ENCODE data around the gene SARNP.

The SARNP gene

DNA sequence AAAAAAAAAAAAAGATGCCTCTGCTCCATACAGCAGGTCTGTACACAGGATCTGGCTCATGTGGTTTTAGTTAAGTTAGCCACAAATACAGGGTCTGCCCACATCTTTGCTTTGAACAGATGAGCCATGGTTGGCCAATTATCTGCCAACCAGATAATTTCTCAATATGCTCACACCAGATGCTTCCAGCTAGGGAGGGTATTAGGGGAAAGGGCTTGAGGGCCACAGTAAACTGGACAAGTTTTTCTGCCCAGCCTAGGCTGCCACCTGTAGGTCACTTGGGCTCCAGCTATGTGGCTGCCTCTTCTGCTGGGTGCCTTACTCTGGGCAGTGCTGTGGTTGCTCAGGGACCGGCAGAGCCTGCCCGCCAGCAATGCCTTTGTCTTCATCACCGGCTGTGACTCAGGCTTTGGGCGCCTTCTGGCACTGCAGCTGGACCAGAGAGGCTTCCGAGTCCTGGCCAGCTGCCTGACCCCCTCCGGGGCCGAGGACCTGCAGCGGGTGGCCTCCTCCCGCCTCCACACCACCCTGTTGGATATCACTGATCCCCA lies 96.6 kb downstream of the SARNP start:
- DNase-seq (ENCODE audit: low spot score): no peak
- TF ChIP-seq, protein P1, sequence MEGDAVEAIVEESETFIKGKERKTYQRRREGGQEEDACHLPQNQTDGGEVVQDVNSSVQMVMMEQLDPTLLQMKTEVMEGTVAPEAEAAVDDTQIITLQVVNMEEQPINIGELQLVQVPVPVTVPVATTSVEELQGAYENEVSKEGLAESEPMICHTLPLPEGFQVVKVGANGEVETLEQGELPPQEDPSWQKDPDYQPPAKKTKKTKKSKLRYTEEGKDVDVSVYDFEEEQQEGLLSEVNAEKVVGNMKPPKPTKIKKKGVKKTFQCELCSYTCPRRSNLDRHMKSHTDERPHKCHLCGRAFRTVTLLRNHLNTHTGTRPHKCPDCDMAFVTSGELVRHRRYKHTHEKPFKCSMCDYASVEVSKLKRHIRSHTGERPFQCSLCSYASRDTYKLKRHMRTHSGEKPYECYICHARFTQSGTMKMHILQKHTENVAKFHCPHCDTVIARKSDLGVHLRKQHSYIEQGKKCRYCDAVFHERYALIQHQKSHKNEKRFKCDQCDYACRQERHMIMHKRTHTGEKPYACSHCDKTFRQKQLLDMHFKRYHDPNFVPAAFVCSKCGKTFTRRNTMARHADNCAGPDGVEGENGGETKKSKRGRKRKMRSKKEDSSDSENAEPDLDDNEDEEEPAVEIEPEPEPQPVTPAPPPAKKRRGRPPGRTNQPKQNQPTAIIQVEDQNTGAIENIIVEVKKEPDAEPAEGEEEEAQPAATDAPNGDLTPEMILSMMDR (IDR thresholded peaks at IDR 0.05; ENCODE audit: extremely low read depth, missing control alignments): peak; percentile 7

DNA sequence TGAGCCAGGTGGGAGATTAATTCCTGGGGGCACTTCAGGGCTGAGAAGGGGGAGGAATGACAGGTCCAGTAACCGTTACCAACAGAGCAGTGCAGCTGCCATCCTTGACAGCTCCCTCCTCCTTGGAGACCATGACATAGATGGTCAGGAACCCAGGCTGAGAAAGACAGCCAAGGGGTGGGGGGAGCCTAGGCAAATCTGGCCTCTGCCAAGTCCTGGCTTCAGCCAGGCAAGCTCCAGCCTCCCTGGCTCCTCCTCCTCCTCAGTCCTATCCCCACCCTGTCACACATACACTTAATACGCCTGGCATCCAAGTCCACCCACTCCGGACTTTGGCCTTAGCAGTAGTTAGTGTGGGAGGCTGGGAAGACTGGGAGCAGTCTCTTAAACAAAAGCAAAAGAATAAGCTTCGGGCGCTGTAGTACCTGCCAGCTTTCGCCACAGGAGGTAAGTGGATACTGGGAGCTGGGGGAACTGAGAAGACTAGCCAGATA lies 97.4 kb downstream of the SARNP start, which contains the start of gene RDH5:
Gene RDH5, plus strand, starts transcription at position 323 of the 494 bp plus-strand sequence. CDS start 792 bp downstream, outside the sequence.
- TF ChIP-seq, protein P1 (IDR thresholded peaks at IDR 0.05; ENCODE audit: extremely low read depth, missing control alignments): no peak
- DNase-seq (ENCODE audit: low spot score): no peak

DNA sequence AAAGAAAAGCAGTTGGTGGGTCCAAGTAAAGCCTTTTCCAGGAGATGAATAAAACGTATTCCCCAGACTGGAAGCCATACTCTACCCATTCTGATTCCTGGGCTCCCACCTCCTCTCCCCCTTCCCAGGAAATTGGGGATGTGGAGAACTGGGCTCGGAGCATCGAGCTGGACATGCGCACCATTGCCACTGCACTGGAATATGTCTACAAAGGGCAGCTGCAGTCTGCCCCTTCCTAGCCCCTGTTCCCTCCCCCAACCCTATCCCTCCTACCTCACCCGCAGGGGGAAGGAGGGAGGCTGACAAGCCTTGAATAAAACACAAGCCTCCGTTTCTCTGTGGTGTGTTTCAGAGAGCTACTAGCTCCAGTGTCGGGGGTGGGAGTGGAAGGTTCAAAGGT lies 98.2 kb downstream of the SARNP start:
- DNase-seq (ENCODE audit: low spot score): no peak
- TF ChIP-seq, protein P1 (IDR thresholded peaks at IDR 0.05; ENCODE audit: extremely low read depth, missing control alignments): no peak

DNA sequence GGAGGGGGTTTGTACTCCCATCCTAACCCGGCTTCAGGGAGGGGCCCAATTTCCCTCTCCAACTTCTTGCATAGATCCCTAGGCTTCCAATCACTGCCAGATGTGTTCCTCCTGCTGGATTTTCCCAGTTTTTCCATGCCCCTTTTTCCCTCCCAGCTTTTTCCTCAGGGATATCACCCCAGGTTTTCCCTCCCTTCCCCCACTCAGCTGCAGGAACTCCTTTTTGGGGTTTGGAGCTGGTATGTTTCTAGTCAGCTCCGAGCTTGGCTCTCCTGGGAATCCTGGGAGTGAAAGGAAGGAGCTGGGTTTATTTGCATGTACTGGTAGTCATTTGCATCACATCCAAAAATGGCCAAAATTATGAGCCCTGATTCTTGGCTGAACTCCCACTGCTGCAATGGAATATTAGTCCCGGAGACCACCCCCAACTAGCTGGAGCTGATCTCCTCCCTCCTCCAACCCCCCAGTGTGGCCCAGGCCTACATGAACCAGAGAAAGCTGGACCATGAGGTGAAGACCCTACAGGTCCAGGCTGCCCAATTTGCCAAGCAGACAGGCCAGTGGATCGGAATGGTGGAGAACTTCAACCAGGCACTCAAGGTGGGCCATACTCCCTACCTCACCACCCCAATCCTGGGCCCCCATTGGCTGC lies 98.8 kb downstream of the SARNP start:
- TF ChIP-seq, protein P1 (IDR thresholded peaks at IDR 0.05; ENCODE audit: extremely low read depth, missing control alignments): no peak
- DNase-seq (ENCODE audit: low spot score): no peak

DNA sequence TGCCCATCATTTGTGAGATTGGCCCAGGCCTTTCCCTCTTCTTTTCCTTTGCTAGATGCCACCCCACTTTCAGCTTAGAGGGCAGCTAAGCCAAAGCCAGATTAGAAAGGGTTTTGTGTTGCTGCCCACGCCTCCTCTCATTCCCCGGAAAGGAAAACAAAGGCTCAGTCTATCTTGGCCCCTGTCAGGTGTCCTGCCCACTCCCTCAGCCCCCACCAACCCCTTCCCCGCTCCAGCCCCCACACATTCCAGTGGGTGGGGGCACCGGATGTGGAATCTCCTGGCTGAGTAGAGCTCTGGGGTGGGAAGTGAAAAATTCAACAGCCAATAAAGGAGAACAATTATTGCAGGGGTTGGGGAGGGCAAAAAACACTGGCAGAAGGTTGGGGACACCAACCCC lies 99.5 kb downstream of the SARNP start:
- DNase-seq (ENCODE audit: low spot score): no peak
- TF ChIP-seq, protein P1 (IDR thresholded peaks at IDR 0.05; ENCODE audit: extremely low read depth, missing control alignments): no peak

DNA sequence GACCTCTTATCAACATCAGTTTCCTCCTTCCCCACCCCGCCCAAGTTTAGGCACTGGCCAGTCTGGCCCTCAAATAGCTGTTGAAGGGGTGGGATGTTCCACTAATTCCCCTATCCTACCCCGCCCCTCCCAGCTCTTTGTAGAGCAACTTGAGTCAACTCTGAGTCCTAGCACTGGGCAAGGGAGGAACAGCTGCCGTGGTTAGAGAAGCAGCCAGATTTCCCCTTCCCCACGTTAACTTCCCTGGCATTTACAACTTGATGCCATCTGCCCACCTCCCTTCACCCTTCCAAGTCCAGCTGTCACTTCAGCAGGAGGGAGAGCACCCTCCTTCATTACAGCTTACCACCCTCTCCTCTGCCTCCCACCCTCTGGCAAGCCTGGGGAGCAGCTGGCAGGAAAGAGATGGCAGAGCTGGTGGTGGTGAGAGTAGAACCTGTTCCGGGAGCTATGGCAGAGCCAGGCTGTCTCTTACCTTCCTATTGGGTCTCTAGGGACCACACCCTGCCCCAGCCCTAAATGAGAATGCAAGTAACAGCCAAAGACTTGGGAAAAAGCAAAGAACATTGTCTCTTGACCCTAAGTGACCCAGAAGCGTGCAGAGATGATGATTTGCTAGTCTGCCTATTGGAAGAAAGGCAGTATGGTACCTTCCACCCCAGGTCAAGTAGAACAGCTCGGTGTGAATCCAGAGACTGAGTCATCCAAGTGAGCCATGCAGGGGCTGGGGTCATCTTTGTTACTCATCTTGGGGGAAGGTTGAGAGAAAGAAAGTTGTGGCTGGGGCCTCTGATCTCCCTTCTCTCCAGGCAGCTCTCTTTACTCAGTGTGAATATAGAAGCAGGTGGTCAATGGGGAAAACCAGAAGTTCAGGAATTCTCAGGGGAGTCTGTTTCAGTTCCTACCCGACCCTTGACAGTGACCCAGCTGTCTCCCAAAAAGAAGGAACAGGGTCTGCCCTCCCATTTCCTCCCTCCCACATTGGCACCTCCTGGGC lies 100.2 kb downstream of the SARNP start:
- TF ChIP-seq, protein P1 (IDR thresholded peaks at IDR 0.05; ENCODE audit: extremely low read depth, missing control alignments): no peak
- DNase-seq (ENCODE audit: low spot score): no peak
